Measurements from ENCODE around the gene GRIK3. TPM values are rescaled to one million over a fixed set of nuclear protein-coding genes. Genes with fewer than 3 reads are reported as not detected.

The GRIK3 gene
- total and polyA plus RNA-seq, 2 experiments from 2014 or later: under 0.01 TPM; not detected in 1

DNA sequence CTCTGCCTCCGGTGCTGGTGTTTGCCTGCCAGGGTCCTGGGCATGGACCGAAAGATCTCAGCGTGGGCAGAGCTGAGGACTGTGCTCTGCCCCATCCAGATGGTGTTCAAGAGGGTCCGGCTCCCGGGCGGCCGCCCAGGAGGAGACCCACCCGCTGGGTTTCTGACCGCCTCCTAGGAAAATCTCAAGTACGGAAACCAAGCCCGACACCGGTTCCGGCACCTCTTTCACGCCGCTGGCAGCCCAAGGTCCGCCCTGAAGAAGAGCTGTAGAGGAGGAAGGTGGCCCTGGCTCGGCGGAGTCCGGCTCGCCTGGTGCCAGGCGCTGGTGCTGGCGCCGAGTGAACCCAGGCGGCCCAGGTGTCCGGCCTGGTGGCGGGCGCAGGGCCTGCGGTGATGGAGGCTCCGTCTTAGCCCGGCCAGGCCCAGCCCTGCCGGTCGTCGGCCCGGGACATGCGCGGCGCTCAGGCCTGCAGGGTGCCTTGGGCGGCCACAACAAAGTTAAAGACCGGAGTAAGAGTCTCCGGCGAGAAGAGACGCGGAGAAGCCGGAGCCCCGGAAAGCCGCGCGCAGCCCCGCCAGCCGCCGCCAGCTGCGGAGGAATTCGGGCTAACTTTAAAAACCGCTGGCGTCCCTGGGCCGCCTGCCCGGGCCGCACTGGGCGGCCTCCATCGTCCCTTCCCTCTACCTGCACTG lies 1.5 kb downstream of the GRIK3 start:
- WGBS (ENCODE audit: low lambda C conversion rate, missing lambda C conversion rate): 2% methylated on average over 52 of the region's 60 CpGs
- Histone ChIP-seq H4K20me1 (ENCODE audit: insufficient read depth, poor library complexity, severe bottlenecking) (no peaks in the 10 kb centered on the region), H3K4me2 (no peak overlapping the region), H3K27ac (no peak overlapping the region), H3K4me3 (no peak overlapping the region), H2AFZ (no peak overlapping the region), H3K79me2 (no peaks in the 10 kb centered on the region), H3K27me3 (peaks cover 93% of the 10 kb centered on the region), H3K9me3 (ENCODE audit: low read depth) (no peaks in the 10 kb centered on the region), H3K4me1 (ENCODE audit: insufficient read depth) (no peaks in the 10 kb centered on the region), H3K36me3 (replicated peaks; ENCODE audit: insufficient read depth, low read depth) (no peaks in the 10 kb centered on the region), H3K9me2 (replicated peaks; ENCODE audit: insufficient read depth) (no peaks in the 10 kb centered on the region)
- no peak for DNase-seq (ENCODE audit: low spot score)
- TF ChIP-seq EZH2 (IDR thresholded peaks at IDR 0.05; ENCODE audit: borderline replicate concordance): no peak
- no peak for TF ChIP-seq EZH2phosphoT487 (IDR thresholded peaks at IDR 0.05; ENCODE audit: low read depth, severe bottlenecking, unreplicated experiment)
- TF ChIP-seq, protein P1, sequence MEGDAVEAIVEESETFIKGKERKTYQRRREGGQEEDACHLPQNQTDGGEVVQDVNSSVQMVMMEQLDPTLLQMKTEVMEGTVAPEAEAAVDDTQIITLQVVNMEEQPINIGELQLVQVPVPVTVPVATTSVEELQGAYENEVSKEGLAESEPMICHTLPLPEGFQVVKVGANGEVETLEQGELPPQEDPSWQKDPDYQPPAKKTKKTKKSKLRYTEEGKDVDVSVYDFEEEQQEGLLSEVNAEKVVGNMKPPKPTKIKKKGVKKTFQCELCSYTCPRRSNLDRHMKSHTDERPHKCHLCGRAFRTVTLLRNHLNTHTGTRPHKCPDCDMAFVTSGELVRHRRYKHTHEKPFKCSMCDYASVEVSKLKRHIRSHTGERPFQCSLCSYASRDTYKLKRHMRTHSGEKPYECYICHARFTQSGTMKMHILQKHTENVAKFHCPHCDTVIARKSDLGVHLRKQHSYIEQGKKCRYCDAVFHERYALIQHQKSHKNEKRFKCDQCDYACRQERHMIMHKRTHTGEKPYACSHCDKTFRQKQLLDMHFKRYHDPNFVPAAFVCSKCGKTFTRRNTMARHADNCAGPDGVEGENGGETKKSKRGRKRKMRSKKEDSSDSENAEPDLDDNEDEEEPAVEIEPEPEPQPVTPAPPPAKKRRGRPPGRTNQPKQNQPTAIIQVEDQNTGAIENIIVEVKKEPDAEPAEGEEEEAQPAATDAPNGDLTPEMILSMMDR (IDR thresholded peaks at IDR 0.05; ENCODE audit: poor library complexity): no peak

DNA sequence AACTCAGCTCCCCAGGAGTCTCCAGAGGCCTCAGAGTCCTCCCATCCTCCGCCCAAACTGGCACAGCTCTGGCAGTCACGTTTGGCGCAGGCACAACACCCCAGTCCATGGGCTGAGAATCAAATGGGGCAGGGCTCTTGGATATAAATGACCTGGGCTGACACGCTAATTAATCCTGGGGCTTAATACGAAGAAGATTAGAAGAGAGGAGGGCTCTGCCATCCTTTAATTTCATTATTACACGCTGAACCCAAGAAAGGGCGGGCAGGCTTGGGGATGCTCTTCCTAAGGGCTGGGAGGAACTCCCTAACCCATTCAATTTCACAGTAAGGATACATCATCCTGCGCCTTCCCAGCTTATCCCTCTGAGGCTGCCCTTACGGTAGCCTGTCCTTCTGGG lies 2.4 kb downstream of the GRIK3 start:
- H4K20me1 ChIP-seq (ENCODE audit: insufficient read depth, poor library complexity, severe bottlenecking): no peaks in the 10 kb centered on the region
- peaks cover 93% of the 10 kb centered on the region for H3K27me3 ChIP-seq
- H3K4me3 ChIP-seq: no peak overlapping the region
- H2AFZ ChIP-seq: no peak overlapping the region
- H3K4me2 ChIP-seq: no peak overlapping the region
- H3K27ac ChIP-seq: no peak overlapping the region
- TF ChIP-seq, protein P1 (IDR thresholded peaks at IDR 0.05; ENCODE audit: poor library complexity): no peak
- no peak for TF ChIP-seq EZH2phosphoT487 (IDR thresholded peaks at IDR 0.05; ENCODE audit: low read depth, severe bottlenecking, unreplicated experiment)
- TF ChIP-seq EZH2 (IDR thresholded peaks at IDR 0.05; ENCODE audit: borderline replicate concordance): no peak
- H3K9me2 ChIP-seq (replicated peaks; ENCODE audit: insufficient read depth): no peaks in the 10 kb centered on the region
- WGBS (ENCODE audit: low lambda C conversion rate, missing lambda C conversion rate): 64% methylated on average over 9 of the region's 9 CpGs
- DNase-seq (ENCODE audit: low spot score): no peak
- no peaks in the 10 kb centered on the region for H3K9me3 ChIP-seq (ENCODE audit: low read depth)
- no peaks in the 10 kb centered on the region for H3K36me3 ChIP-seq (replicated peaks; ENCODE audit: insufficient read depth, low read depth)
- no peaks in the 10 kb centered on the region for H3K79me2 ChIP-seq
- no peaks in the 10 kb centered on the region for H3K4me1 ChIP-seq (ENCODE audit: insufficient read depth)

DNA sequence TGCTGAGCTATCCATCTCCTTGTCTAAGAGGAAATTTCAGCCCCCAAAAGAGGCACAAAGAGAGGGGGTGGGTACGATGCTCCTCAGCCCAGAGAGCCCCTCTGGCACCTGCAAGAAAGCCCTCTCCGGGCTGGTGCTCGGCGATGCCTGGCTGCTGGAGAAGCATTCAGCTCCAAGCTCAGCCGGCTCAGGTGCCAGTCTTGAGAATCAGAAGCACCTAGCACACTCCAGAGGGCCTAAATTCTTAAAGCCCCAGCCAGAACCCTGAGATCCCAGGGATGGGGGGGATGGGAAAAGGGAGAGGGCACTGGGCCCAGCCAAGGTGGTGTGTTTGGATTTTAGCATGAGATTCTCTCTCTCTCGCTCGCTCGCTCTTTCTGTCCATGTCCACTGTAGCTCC lies 2.9 kb downstream of the GRIK3 start:
- Histone ChIP-seq H3K27me3 (peaks cover 92% of the 10 kb centered on the region), H3K9me2 (replicated peaks; ENCODE audit: insufficient read depth) (no peaks in the 10 kb centered on the region), H4K20me1 (ENCODE audit: insufficient read depth, poor library complexity, severe bottlenecking) (no peaks in the 10 kb centered on the region), H3K4me3 (no peak overlapping the region), H3K27ac (no peak overlapping the region), H2AFZ (no peak overlapping the region), H3K79me2 (no peaks in the 10 kb centered on the region), H3K4me1 (ENCODE audit: insufficient read depth) (no peaks in the 10 kb centered on the region), H3K4me2 (no peak overlapping the region), H3K36me3 (replicated peaks; ENCODE audit: insufficient read depth, low read depth) (no peaks in the 10 kb centered on the region), H3K9me3 (ENCODE audit: low read depth) (no peaks in the 10 kb centered on the region)
- 84% methylated on average over 8 of the region's 8 CpGs for WGBS (ENCODE audit: low lambda C conversion rate, missing lambda C conversion rate)
- DNase-seq (ENCODE audit: low spot score): no peak
- no peak for TF ChIP-seq EZH2phosphoT487 (IDR thresholded peaks at IDR 0.05; ENCODE audit: low read depth, severe bottlenecking, unreplicated experiment)
- no peak for TF ChIP-seq EZH2 (IDR thresholded peaks at IDR 0.05; ENCODE audit: borderline replicate concordance)
- TF ChIP-seq, protein P1 (IDR thresholded peaks at IDR 0.05; ENCODE audit: poor library complexity): no peak
